ENCODE results near the gene RAB37. TPM values are rescaled to one million over a fixed set of nuclear protein-coding genes. Genes with fewer than 3 reads are reported as not detected.

RAB37 gene
- total and polyA plus RNA-seq, 4 donors, result 1.4 to 3.4 (median 1.9) TPM

DNA sequence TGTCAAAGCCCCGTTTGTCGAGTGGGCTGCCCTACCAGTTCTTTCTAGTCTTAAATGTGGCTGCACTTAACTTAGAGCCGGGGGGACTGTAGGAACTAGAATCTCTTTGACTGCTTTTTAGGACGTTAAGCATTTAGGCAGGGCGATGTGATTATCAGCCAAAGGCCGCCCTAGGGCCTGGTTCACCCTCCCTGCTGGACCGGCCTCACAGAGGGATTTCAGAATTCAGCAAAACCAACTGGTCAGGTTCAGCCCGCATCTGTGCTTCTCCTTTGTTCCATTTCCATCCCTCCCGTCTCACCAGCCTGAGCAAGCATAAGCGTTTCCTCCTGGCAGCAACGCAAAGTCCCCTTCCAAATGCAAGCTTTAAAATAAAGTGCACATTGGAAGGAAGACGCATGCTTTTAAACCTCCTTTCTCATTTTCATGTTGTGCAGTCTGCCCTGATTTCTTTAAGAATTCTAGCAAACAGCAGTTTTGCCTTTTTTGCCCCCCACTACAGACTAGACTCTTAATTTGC, 55.6 kb downstream of the RAB37 start:
- Histone ChIP-seq H3K4me1 (ENCODE audit: control insufficient read depth in 1 of 2, insufficient read depth in 2 of 2, low read length in 2 of 2) (no peaks in the 10 kb centered on the region), H3K9me3 (ENCODE audit: control insufficient read depth, low read length) (no peaks in the 10 kb centered on the region), H3K27me3 (ENCODE audit: control insufficient read depth in 1 of 2, insufficient read depth in 2 of 2, low read length in 1 of 2) (no peaks in the 10 kb centered on the region), H3K27ac (ENCODE audit: low read depth in 1 of 2, low read length in 2 of 2) (no peak overlapping the region), H3K36me3 (ENCODE audit: control insufficient read depth in 1 of 2, insufficient read depth in 2 of 2, low read length in 1 of 2) (peaks cover 0 to 1% of the 10 kb centered on the region in 2 donors), H3K4me3 (ENCODE audit: low read length in 2 of 2) (no peak overlapping the region)
- intact Hi-C loops (cut with DNase I), result loop anchor here in 1 of 2 donors (5.0 kb wide), 1 partner anchor 70 kb away; no protein-coding TSS in a partner anchor
- DNase-seq (no peak), ATAC-seq (ENCODE audit: low FRiP score) (no peak)
- 89 to 93% methylated on average over 12 of the region's 12 CpGs for WGBS, 2 donors

DNA sequence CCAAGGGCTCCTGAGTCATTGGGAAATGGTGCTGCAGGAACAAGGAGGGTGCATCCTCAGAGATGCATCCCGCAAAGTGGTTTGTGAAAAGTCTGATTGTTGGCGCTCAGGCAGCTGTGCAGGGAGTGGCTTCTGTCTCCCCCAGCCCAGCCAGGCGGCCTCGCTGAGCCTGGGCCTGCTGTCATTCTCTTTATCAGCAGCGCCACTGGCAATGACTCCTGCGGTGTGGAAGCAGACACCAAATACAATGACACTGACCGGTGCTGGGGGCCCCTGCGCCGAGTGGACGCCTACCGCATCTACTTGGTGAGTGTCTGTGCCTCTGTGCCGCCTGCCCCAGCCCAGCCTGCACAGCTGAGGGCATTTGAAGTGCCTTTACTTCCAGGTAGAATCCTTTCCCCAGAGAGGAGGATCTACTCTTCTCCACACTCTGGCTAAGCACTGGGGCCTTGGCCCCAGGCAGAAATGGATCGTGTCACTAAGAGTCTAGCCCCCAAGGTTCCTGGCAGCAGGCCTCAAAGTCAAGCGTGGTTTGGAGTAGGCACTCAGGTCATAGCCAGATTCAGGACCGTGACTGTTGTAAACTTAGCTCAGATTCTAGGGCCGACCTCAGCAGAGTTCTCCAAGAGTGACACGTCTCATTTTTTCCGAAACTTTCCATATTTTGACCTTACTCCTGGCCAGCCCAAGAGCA, 58.4 kb downstream of the RAB37 start:
- WGBS, 2 donors, result 87 to 90% methylated on average over 18 of the region's 18 CpGs

DNA sequence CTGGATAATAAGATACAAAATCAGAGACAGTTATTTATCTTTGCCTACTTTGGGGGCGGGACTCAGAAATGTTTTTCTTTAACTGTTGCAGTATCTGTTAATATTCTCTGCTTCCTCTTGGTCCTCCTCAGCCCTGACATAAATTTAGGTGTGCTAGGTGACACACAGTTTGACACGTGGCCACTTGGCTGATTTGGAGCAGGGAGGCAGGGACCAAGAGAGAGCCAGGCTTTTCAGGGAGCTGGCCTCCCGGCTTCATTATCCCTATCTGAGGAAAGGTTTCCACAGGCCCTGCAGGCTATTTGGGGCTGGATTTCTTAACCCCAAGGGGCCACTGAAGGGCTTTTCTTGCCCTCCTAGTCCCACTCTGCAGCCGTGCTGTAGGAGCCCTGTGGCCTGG, 59.2 kb downstream of the RAB37 start:
- ATAC-seq (ENCODE audit: low FRiP score), result no peak
- Histone ChIP-seq H3K4me3 (ENCODE audit: low read length in 2 of 2) (no peak overlapping the region), H3K4me1 (ENCODE audit: control insufficient read depth in 1 of 2, insufficient read depth in 2 of 2, low read length in 2 of 2) (no peaks in the 10 kb centered on the region), H3K36me3 (ENCODE audit: control insufficient read depth in 1 of 2, insufficient read depth in 2 of 2, low read length in 1 of 2) (peaks cover 0 to 3% of the 10 kb centered on the region in 2 donors), H3K27me3 (ENCODE audit: control insufficient read depth in 1 of 2, insufficient read depth in 2 of 2, low read length in 1 of 2) (no peaks in the 10 kb centered on the region), H3K27ac (ENCODE audit: low read depth in 1 of 2, low read length in 2 of 2) (no peak overlapping the region), H3K9me3 (ENCODE audit: control insufficient read depth, low read length) (no peaks in the 10 kb centered on the region)
- intact Hi-C loops (cut with DNase I), result no loop called here
- WGBS, 2 donors, result 81 to 82% methylated on average over 4 of the region's 4 CpGs
- DNase-seq, result no peak

More for the DNA sequence above, 58.4 kb downstream of the RAB37 start:
- Histone ChIP-seq H3K4me1 (ENCODE audit: control insufficient read depth in 1 of 2, insufficient read depth in 2 of 2, low read length in 2 of 2) (no peaks in the 10 kb centered on the region), H3K4me3 (ENCODE audit: low read length in 2 of 2) (no peak overlapping the region), H3K27me3 (ENCODE audit: control insufficient read depth in 1 of 2, insufficient read depth in 2 of 2, low read length in 1 of 2) (no peaks in the 10 kb centered on the region), H3K27ac (ENCODE audit: low read depth in 1 of 2, low read length in 2 of 2) (no peak overlapping the region), H3K36me3 (ENCODE audit: control insufficient read depth in 1 of 2, insufficient read depth in 2 of 2, low read length in 1 of 2) (peaks cover 0 to 3% of the 10 kb centered on the region in 2 donors), H3K9me3 (ENCODE audit: control insufficient read depth, low read length) (no peaks in the 10 kb centered on the region)
- intact Hi-C loops (cut with DNase I), result no loop called here
- ATAC-seq (ENCODE audit: low FRiP score) (no peak), DNase-seq (no peak)

DNA sequence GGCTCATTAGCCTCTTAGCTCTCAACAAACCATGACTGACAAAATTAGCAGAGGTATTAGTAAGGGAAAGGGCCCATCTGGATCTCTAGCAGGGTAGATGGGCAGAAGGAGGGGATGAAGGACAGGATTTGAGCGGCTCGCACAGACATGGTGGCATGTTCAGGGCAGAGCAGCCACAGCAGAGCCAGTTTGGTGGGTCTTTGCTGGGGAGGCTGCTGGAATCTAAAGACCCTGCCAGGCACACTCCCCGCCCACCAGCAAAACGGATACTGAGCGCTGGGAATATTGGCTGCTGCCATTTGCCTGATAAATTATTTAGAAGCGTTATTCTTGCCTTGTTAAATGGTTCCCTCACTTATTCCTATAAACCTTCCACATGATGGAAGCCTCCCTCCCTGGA, 59.8 kb downstream of the RAB37 start:
- no peaks in the 10 kb centered on the region for H3K4me1 ChIP-seq (ENCODE audit: control insufficient read depth in 1 of 2, insufficient read depth in 2 of 2, low read length in 2 of 2)
- H3K9me3 ChIP-seq (ENCODE audit: control insufficient read depth, low read length), result no peaks in the 10 kb centered on the region
- ATAC-seq (ENCODE audit: low FRiP score), result no peak
- H3K4me3 ChIP-seq (ENCODE audit: low read length in 2 of 2), result no peak overlapping the region
- intact Hi-C loops (cut with DNase I), result no loop called here
- 87% methylated on average over 6 of the region's 6 CpGs for WGBS, 2 donors
- no peaks in the 10 kb centered on the region for H3K27me3 ChIP-seq (ENCODE audit: control insufficient read depth in 1 of 2, insufficient read depth in 2 of 2, low read length in 1 of 2)
- no peak for DNase-seq
- no peak overlapping the region for H3K27ac ChIP-seq (ENCODE audit: low read depth in 1 of 2, low read length in 2 of 2)
- peaks cover 0 to 3% of the 10 kb centered on the region in 2 donors for H3K36me3 ChIP-seq (ENCODE audit: control insufficient read depth in 1 of 2, insufficient read depth in 2 of 2, low read length in 1 of 2)

Small RNA genes within 50 kb of the gene (microRNA-seq; reads per million reads assigned to microRNA genes)
- 8.9 to 141 reads per million in 2 donors for gene MIR3615

Other genes with a start within 250 kb of the RAB37 start
- gene CD300LB, start 205.8 kb upstream of the RAB37 start, total RNA-seq, result 1 to 10 TPM; 1.3 to 1.6 TPM
- gene CD300LB, start 205.8 kb upstream of the RAB37 start, polyA plus RNA-seq, result 1 to 10 TPM in 1 of 2 donors, not detected in 1; 1.1 TPM
- gene CD300C, start 191.1 kb upstream of the RAB37 start, total RNA-seq, result 1 to 10 TPM; 2.2 to 2.9 TPM
- under 1 TPM; 0.28 to 0.88 TPM for gene CD300C, start 191.1 kb upstream of the RAB37 start, polyA plus RNA-seq
- gene CD300H, start 169.7 kb upstream of the RAB37 start, total RNA-seq, result not detected
- gene CD300H, start 169.7 kb upstream of the RAB37 start, polyA plus RNA-seq, result not detected
- not detected for gene CD300LD, start 145.0 kb upstream of the RAB37 start, total RNA-seq
- gene CD300LD, start 145.0 kb upstream of the RAB37 start, polyA plus RNA-seq, result under 1 TPM in 1 of 2 donors, not detected in 1; 0.75 TPM
- 1 to 10 TPM; 2.8 to 4.3 TPM for gene CD300E, start 113.5 kb upstream of the RAB37 start, total RNA-seq
- gene CD300E, start 113.5 kb upstream of the RAB37 start, polyA plus RNA-seq, result under 1 TPM in 1 of 2 donors, not detected in 1; 0.18 TPM
- 1 to 10 TPM; 1.6 to 2.2 TPM for gene CD300LF, start 24.3 kb upstream of the RAB37 start, total RNA-seq
- gene CD300LF, start 24.3 kb upstream of the RAB37 start, polyA plus RNA-seq, result 1 to 10 TPM in 1 of 2 donors, under 1 TPM in 1; 0.61 to 1.5 TPM
- 10 to 100 TPM; 17.6 to 21.1 TPM for gene NHERF1, start 11.4 kb downstream of the RAB37 start, total RNA-seq
- gene NHERF1, start 11.4 kb downstream of the RAB37 start, polyA plus RNA-seq, result 10 to 100 TPM; 10.6 to 84.4 TPM
- gene NAT9, start 39.1 kb downstream of the RAB37 start, total RNA-seq, result 10 to 100 TPM; 44.5 to 46.3 TPM
- 10 to 100 TPM; 12.1 to 59.9 TPM for gene NAT9, start 39.1 kb downstream of the RAB37 start, polyA plus RNA-seq
- gene GRIN2C, start 122.6 kb downstream of the RAB37 start, total RNA-seq, result 1 to 10 TPM in 1 of 2 donors, under 1 TPM in 1; 0.19 to 1.6 TPM
- gene GRIN2C, start 122.6 kb downstream of the RAB37 start, polyA plus RNA-seq, result under 1 TPM in 1 of 2 donors, not detected in 1; 0.03 TPM
- 1 to 10 TPM; 4.0 to 6.6 TPM for gene FDXR, start 135.7 kb downstream of the RAB37 start, total RNA-seq
- gene FDXR, start 135.7 kb downstream of the RAB37 start, polyA plus RNA-seq, result 10 to 100 TPM in 1 of 2 donors, 1 to 10 TPM in 1; 8.1 to 18.1 TPM
- not detected for gene FADS6, start 156.4 kb downstream of the RAB37 start, total RNA-seq
- 1 to 10 TPM in 1 of 2 donors, not detected in 1; 4.1 TPM for gene FADS6, start 156.4 kb downstream of the RAB37 start, polyA plus RNA-seq
- not detected for gene USH1G, start 186.0 kb downstream of the RAB37 start, total RNA-seq
- gene USH1G, start 186.0 kb downstream of the RAB37 start, polyA plus RNA-seq, result under 1 TPM in 1 of 2 donors, not detected in 1; 0.13 TPM
- gene OTOP2, start 187.0 kb downstream of the RAB37 start, total RNA-seq, result not detected
- under 1 TPM in 1 of 2 donors, not detected in 1; 0.25 TPM for gene OTOP2, start 187.0 kb downstream of the RAB37 start, polyA plus RNA-seq
- not detected for gene OTOP3, start 198.6 kb downstream of the RAB37 start, total RNA-seq
- gene OTOP3, start 198.6 kb downstream of the RAB37 start, polyA plus RNA-seq, result 1 to 10 TPM in 1 of 2 donors, not detected in 1; 1.8 TPM
- 10 to 100 TPM; 10.7 to 32.6 TPM for gene HID1, start 235.5 kb downstream of the RAB37 start, total RNA-seq
- gene HID1, start 235.5 kb downstream of the RAB37 start, polyA plus RNA-seq, result 1 to 10 TPM; 6.1 to 7.8 TPM